ENCODE results near the gene TMEM176B. TPM values are rescaled to one million over a fixed set of nuclear protein-coding genes. Genes with fewer than 3 reads are reported as not detected.

TMEM176B gene
- total RNA-seq, 2 donors from 2014 or later: 0.31 to 0.35 TPM

GRCh38 chr7:150823484-150824126, 23.4 kb upstream of the TMEM176B start:
- Histone ChIP-seq H3K4me3 (ENCODE audit: low read length) (no peak overlapping the region), H3K27me3 (ENCODE audit: control insufficient read depth, insufficient read depth, low read length, poor library complexity, severe bottlenecking) (no peaks in the 10 kb centered on the region), H3K9me3 (ENCODE audit: control insufficient read depth, low read length) (no peaks in the 10 kb centered on the region), H3K4me1 (ENCODE audit: control insufficient read depth, insufficient read depth, low read length) (no peaks in the 10 kb centered on the region), H3K36me3 (ENCODE audit: control insufficient read depth, insufficient read depth, low read length) (no peaks in the 10 kb centered on the region), H3K27ac (ENCODE audit: low read depth, low read length) (no peak overlapping the region), H3K9ac (ENCODE audit: extremely low read depth, low read length, poor library complexity, severe bottlenecking) (no peak overlapping the region)
- H3K27me3 Mint-ChIP-seq (ENCODE audit: insufficient read depth): peaks cover 12% of the 10 kb centered on the region
- H3K4me3 Mint-ChIP-seq: no peak overlapping the region
- H3K4me1 Mint-ChIP-seq: no peaks in the 10 kb centered on the region
- no peak for DNase-seq
- H3K36me3 Mint-ChIP-seq (ENCODE audit: low read depth): no peaks in the 10 kb centered on the region
- no peak overlapping the region for H3K27ac Mint-ChIP-seq
- WGBS, 2 experiments (ENCODE audit: insufficient coverage in 1 of 2, insufficient read length in 1 of 2): 93 to 98% methylated on average over 9 to 10 of the region's 10 CpGs
- H3K9me3 Mint-ChIP-seq: no peaks in the 10 kb centered on the region
- TF ChIP-seq, protein P1, sequence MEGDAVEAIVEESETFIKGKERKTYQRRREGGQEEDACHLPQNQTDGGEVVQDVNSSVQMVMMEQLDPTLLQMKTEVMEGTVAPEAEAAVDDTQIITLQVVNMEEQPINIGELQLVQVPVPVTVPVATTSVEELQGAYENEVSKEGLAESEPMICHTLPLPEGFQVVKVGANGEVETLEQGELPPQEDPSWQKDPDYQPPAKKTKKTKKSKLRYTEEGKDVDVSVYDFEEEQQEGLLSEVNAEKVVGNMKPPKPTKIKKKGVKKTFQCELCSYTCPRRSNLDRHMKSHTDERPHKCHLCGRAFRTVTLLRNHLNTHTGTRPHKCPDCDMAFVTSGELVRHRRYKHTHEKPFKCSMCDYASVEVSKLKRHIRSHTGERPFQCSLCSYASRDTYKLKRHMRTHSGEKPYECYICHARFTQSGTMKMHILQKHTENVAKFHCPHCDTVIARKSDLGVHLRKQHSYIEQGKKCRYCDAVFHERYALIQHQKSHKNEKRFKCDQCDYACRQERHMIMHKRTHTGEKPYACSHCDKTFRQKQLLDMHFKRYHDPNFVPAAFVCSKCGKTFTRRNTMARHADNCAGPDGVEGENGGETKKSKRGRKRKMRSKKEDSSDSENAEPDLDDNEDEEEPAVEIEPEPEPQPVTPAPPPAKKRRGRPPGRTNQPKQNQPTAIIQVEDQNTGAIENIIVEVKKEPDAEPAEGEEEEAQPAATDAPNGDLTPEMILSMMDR (conservative IDR thresholded peaks at IDR 0.05): no peak

DNA sequence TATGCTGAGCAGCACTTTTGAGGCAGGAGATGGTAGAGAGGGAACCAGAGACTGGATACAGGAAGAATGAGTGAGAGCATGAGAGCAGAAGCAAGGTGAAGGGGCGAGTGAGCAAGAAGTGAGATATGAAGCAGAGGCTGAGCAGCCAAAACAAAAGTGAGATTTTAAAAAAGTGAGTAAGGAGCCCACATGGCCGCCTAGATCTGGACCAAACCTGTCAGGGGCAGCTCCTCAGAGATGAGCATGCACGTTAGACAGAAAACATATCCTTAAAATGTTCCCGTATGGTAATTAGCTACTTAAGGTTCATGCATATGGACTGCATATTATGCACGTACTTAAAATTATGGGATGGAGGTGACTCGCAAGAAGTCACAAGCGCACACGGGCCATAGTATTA, 22.9 kb upstream of the TMEM176B start:
- Mint-ChIP-seq H3K27me3 (ENCODE audit: insufficient read depth) (peaks cover 17% of the 10 kb centered on the region), H3K9me3 (no peaks in the 10 kb centered on the region), H3K36me3 (ENCODE audit: low read depth) (no peaks in the 10 kb centered on the region), H3K27ac (no peak overlapping the region), H3K4me1 (no peaks in the 10 kb centered on the region), H3K4me3 (no peak overlapping the region)
- Histone ChIP-seq H3K9ac (ENCODE audit: extremely low read depth, low read length, poor library complexity, severe bottlenecking) (no peak overlapping the region), H3K27ac (ENCODE audit: low read depth, low read length) (no peak overlapping the region), H3K9me3 (ENCODE audit: control insufficient read depth, low read length) (no peaks in the 10 kb centered on the region), H3K4me3 (ENCODE audit: low read length) (no peak overlapping the region), H3K4me1 (ENCODE audit: control insufficient read depth, insufficient read depth, low read length) (no peaks in the 10 kb centered on the region), H3K36me3 (ENCODE audit: control insufficient read depth, insufficient read depth, low read length) (no peaks in the 10 kb centered on the region), H3K27me3 (ENCODE audit: control insufficient read depth, insufficient read depth, low read length, poor library complexity, severe bottlenecking) (no peaks in the 10 kb centered on the region)
- WGBS, 2 experiments (ENCODE audit: insufficient coverage in 1 of 2, insufficient read length in 1 of 2): 94% methylated on average over 7 to 8 of the region's 8 CpGs
- TF ChIP-seq, protein P1 (conservative IDR thresholded peaks at IDR 0.05): no peak
- no peak for DNase-seq

DNA sequence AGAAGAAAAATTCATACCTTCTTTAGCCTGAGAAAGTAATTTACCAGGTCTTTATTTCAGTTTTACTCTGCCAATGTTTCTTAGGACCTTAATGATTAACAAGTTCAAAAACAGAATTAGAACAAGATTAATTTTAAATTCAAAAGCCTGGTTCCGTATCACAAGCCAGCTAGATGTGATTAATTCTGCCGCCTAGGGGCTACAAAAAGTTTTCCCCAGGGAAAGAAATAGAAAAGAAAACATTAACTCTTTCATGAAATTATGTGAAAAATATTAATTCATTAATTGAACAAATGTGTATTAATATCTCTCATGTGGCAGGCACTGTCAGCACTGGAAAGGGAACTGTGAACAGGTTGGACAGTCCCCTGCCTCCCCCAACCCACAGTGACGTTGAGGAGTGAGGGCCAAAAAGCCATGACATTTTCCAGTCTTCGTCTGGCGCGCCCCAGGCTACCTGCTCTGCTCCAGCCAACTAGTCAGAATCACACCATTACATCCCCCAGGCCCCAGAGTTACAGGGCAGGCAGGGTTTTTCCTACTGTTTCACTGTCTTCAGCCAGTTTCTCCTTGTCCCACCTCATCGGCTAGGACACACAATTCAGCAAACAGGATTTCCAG, 20.5 kb upstream of the TMEM176B start:
- DNase-seq: no peak
- Mint-ChIP-seq H3K27ac (no peak overlapping the region), H3K36me3 (ENCODE audit: low read depth) (no peaks in the 10 kb centered on the region), H3K9me3 (peaks cover 5% of the 10 kb centered on the region), H3K4me3 (no peak overlapping the region), H3K27me3 (ENCODE audit: insufficient read depth) (peaks cover 15% of the 10 kb centered on the region), H3K4me1 (no peaks in the 10 kb centered on the region)
- 89 to 93% methylated on average over 3 to 7 of the region's 7 CpGs for WGBS, 2 experiments (ENCODE audit: insufficient coverage in 1 of 2, insufficient read length in 1 of 2)
- H3K9me3 ChIP-seq (ENCODE audit: control insufficient read depth, low read length): no peaks in the 10 kb centered on the region
- H3K4me3 ChIP-seq (ENCODE audit: low read length): no peak overlapping the region
- no peaks in the 10 kb centered on the region for H3K27me3 ChIP-seq (ENCODE audit: control insufficient read depth, insufficient read depth, low read length, poor library complexity, severe bottlenecking)
- no peak overlapping the region for H3K9ac ChIP-seq (ENCODE audit: extremely low read depth, low read length, poor library complexity, severe bottlenecking)
- TF ChIP-seq, protein P1 (conservative IDR thresholded peaks at IDR 0.05): no peak
- no peaks in the 10 kb centered on the region for H3K4me1 ChIP-seq (ENCODE audit: control insufficient read depth, insufficient read depth, low read length)
- no peak overlapping the region for H3K27ac ChIP-seq (ENCODE audit: low read depth, low read length)
- no peaks in the 10 kb centered on the region for H3K36me3 ChIP-seq (ENCODE audit: control insufficient read depth, insufficient read depth, low read length)
